ENCODE data around the gene DPP9.

The DPP9 gene

GRCh38 chr19:4695224-4695731 is 28.4 kb downstream of the DPP9 start:
- H3K9ac ChIP-seq (ENCODE audit: low read length in 2 of 2) = no peak overlapping the region
- H3K27ac ChIP-seq (ENCODE audit: low read length) = no peak overlapping the region
- peaks cover 59 to 68% of the 10 kb centered on the region in 2 donors for H3K36me3 ChIP-seq (ENCODE audit: control insufficient read depth in 2 of 2, insufficient read depth in 2 of 2, low read length in 2 of 2)

DNA sequence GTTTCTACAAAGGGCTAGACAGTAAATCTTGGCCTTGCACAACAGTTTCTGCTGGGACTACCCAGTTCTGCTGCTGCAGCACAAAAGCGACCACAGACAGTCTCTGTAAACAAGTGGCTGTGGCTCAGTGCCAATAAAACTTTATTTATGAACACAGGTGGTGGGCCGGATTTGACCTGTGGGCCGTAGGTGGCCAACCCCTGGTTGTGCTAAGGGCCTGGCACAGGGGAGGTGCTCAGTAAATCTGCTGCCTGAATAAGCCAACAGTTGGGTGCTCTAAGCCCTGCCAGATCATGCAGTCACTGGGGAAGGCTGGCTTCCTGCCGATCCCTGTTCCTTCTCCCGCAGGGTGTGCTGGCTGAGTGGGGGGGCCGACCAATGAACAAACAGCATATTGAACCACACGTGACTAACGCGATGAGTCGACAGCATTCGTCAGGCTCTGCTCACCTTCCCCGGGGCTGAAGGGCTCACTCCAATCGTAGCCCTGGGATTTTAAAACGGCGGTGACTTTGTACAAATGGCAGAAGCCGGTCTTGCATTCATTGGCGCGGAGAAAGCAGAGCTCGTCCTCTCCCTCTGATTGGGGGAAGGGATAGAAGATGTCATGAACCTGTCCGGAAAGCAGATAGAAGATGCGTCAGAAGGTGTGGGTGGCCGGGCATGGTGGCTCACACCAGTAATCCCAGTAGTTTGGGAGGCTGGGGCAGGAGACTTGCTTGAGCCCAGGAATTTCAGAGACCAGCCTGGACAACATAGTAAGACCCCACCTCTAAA is 29.2 kb downstream of the DPP9 start:
- Histone ChIP-seq H3K27ac (ENCODE audit: low read length) (no peak overlapping the region), H3K4me3 (ENCODE audit: low read length in 2 of 2) (no peak overlapping the region), H3K9ac (ENCODE audit: low read length in 2 of 2) (no peak overlapping the region), H3K36me3 (ENCODE audit: control insufficient read depth in 2 of 2, insufficient read depth in 2 of 2, low read length in 2 of 2) (peaks cover 66 to 67% of the 10 kb centered on the region in 2 donors), H3K4me1 (ENCODE audit: control insufficient read depth, insufficient read depth, low read length) (no peaks in the 10 kb centered on the region), H3K27me3 (ENCODE audit: control insufficient read depth in 1 of 2, insufficient read depth in 2 of 2, low read length in 2 of 2) (no peaks in the 10 kb centered on the region), H3K9me3 (ENCODE audit: control insufficient read depth in 2 of 2, low read length in 2 of 2) (no peaks in the 10 kb centered on the region)

More at GRCh38 chr19:4695224-4695731, 28.4 kb downstream of the DPP9 start:
- Histone ChIP-seq H3K9me3 (ENCODE audit: control insufficient read depth in 2 of 2, low read length in 2 of 2) (no peaks in the 10 kb centered on the region), H3K4me1 (ENCODE audit: control insufficient read depth, insufficient read depth, low read length) (no peaks in the 10 kb centered on the region), H3K4me3 (ENCODE audit: low read length in 2 of 2) (no peak overlapping the region), H3K27me3 (ENCODE audit: control insufficient read depth in 1 of 2, insufficient read depth in 2 of 2, low read length in 2 of 2) (no peaks in the 10 kb centered on the region)

DNA sequence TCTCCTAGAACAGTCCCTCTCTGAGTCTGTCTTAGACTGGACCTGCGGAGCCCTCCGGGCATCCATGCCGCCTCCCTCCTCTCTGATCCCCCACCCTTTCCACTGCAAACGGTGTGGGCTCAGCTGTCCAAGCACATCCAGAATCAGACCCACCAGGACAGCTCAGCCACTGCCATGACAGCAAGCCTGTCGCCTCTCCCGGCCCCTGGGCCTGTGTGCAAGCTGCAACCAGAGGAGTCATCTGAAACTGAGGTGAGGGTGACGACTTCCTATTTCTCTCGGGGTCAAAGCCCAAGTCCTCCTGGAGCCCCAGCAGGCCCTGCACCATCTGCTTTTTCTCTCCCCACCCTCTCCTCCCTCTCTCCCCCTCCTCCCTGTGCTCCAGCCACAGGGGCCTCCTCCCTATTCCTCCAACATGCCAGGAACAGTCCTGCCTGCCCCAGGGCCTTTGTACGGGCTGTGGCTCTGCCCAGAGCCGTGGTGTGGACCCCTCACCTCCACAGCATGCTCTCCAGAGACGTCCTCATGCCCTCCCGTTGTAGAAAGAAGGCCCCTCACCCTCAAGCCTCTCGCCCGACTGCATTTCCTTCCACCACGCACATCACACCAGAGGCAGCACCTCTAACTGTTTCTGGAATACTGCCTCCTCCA is 30.0 kb downstream of the DPP9 start:
- Histone ChIP-seq H3K36me3 (ENCODE audit: control insufficient read depth in 2 of 2, insufficient read depth in 2 of 2, low read length in 2 of 2) (peaks cover 66 to 67% of the 10 kb centered on the region in 2 donors), H3K9me3 (ENCODE audit: control insufficient read depth in 2 of 2, low read length in 2 of 2) (no peaks in the 10 kb centered on the region), H3K9ac (ENCODE audit: low read length in 2 of 2) (no peak overlapping the region), H3K27me3 (ENCODE audit: control insufficient read depth in 1 of 2, insufficient read depth in 2 of 2, low read length in 2 of 2) (no peaks in the 10 kb centered on the region), H3K27ac (ENCODE audit: low read length) (no peak overlapping the region), H3K4me3 (ENCODE audit: low read length in 2 of 2) (no peak overlapping the region), H3K4me1 (ENCODE audit: control insufficient read depth, insufficient read depth, low read length) (no peaks in the 10 kb centered on the region)

GRCh38 chr19:4693078-4693350 is 30.6 kb downstream of the DPP9 start:
- H3K9ac ChIP-seq (ENCODE audit: low read length in 2 of 2) = no peak overlapping the region
- no peak overlapping the region for H3K4me3 ChIP-seq (ENCODE audit: low read length in 2 of 2)
- peaks cover 60 to 67% of the 10 kb centered on the region in 2 donors for H3K36me3 ChIP-seq (ENCODE audit: control insufficient read depth in 2 of 2, insufficient read depth in 2 of 2, low read length in 2 of 2)
- H3K27me3 ChIP-seq (ENCODE audit: control insufficient read depth in 1 of 2, insufficient read depth in 2 of 2, low read length in 2 of 2) = no peaks in the 10 kb centered on the region
- no peaks in the 10 kb centered on the region for H3K9me3 ChIP-seq (ENCODE audit: control insufficient read depth in 2 of 2, low read length in 2 of 2)
- H3K4me1 ChIP-seq (ENCODE audit: control insufficient read depth, insufficient read depth, low read length) = no peaks in the 10 kb centered on the region
- no peak overlapping the region for H3K27ac ChIP-seq (ENCODE audit: low read length)

DNA sequence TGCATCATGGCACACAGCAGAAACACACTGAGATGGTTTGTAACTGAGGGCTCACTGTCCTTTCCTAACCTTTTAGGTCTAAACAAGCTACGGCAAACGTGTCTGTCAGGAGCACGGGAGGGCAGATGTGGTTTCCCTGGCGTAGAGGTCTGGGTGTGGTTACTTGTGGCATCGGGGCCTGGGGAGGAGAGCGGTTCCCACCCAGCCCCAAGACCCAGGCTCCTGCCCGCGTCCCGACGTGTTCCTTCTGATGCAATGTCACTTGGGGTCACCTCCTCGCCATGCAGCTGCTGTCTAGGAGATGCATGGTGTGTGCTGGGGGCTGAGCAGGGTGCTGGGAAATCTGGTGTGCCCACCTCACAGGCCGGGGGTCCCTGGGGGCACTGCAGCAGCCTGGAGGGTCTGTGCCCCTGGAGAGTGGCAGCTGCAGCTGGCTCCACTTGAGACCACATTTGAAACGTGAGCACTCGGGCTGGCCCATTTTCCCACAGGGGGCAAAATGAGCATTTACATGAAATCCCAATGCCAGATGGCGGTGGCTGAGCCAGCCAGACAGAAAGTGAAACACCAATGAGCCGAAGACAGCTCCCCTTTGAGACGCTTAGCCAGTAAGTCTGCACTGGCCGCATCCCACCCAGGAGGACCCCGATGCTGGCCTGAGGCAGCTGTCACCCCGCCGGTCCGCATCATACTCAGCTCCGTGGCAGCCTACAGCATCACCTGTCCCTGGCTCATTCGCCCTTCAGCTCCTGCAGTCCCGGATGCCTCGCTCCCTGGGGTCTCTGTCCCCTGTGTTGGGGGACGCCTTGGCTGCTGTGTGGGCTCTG is 31.2 kb downstream of the DPP9 start:
- Histone ChIP-seq H3K4me3 (ENCODE audit: low read length in 2 of 2) (no peak overlapping the region), H3K4me1 (ENCODE audit: control insufficient read depth, insufficient read depth, low read length) (no peaks in the 10 kb centered on the region), H3K27ac (ENCODE audit: low read length) (no peak overlapping the region), H3K9ac (ENCODE audit: low read length in 2 of 2) (no peak overlapping the region), H3K9me3 (ENCODE audit: control insufficient read depth in 2 of 2, low read length in 2 of 2) (no peaks in the 10 kb centered on the region), H3K36me3 (ENCODE audit: control insufficient read depth in 2 of 2, insufficient read depth in 2 of 2, low read length in 2 of 2) (peaks cover 59 to 63% of the 10 kb centered on the region in 2 donors), H3K27me3 (ENCODE audit: control insufficient read depth in 1 of 2, insufficient read depth in 2 of 2, low read length in 2 of 2) (no peaks in the 10 kb centered on the region)

DNA sequence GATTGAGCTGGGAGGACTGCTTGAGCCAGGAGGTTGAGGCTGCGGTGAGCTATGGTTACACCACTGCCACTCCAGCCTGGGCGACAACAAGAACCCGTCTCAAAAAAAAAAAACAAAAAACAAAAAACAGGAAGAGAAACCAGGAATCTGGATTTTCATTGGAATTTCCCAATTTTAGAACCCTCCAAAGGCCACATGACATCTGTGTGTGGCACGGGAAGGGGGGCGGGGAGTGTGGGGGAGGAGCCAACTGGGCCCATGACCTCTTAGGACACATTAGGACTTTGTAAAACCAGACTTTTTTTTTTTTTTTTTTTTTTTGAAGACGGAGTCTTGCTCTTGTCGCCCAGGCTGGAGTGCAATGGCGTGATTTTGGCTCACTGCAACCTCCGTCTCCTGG is 32.3 kb downstream of the DPP9 start:
- H3K9ac ChIP-seq (ENCODE audit: low read length in 2 of 2) = no peak overlapping the region
- no peaks in the 10 kb centered on the region for H3K27me3 ChIP-seq (ENCODE audit: control insufficient read depth in 1 of 2, insufficient read depth in 2 of 2, low read length in 2 of 2)
- H3K27ac ChIP-seq (ENCODE audit: low read length) = no peak overlapping the region
- H3K9me3 ChIP-seq (ENCODE audit: control insufficient read depth in 2 of 2, low read length in 2 of 2) = no peaks in the 10 kb centered on the region
- peaks cover 58 to 60% of the 10 kb centered on the region in 2 donors for H3K36me3 ChIP-seq (ENCODE audit: control insufficient read depth in 2 of 2, insufficient read depth in 2 of 2, low read length in 2 of 2)
- no peaks in the 10 kb centered on the region for H3K4me1 ChIP-seq (ENCODE audit: control insufficient read depth, insufficient read depth, low read length)
- no peak overlapping the region for H3K4me3 ChIP-seq (ENCODE audit: low read length in 2 of 2)

- H3K9ac ChIP-seq (ENCODE audit: low read length in 2 of 2) = no peak overlapping the region
- H3K27ac ChIP-seq (ENCODE audit: low read length) = no peak overlapping the region
- H3K27me3 ChIP-seq (ENCODE audit: control insufficient read depth in 1 of 2, insufficient read depth in 2 of 2, low read length in 2 of 2) = no peaks in the 10 kb centered on the region
- peaks cover 55 to 57% of the 10 kb centered on the region in 2 donors for H3K36me3 ChIP-seq (ENCODE audit: control insufficient read depth in 2 of 2, insufficient read depth in 2 of 2, low read length in 2 of 2)
- H3K4me3 ChIP-seq (ENCODE audit: low read length in 2 of 2) = no peak overlapping the region
- H3K9me3 ChIP-seq (ENCODE audit: control insufficient read depth in 2 of 2, low read length in 2 of 2) = no peaks in the 10 kb centered on the region
- H3K4me1 ChIP-seq (ENCODE audit: control insufficient read depth, insufficient read depth, low read length) = no peaks in the 10 kb centered on the region
These were observed 33.3 kb downstream of the DPP9 start for GRCh38 chr19:4690361-4690760.

GRCh38 chr19:4689403-4689802 is 34.2 kb downstream of the DPP9 start:
- H3K27me3 ChIP-seq (ENCODE audit: control insufficient read depth in 1 of 2, insufficient read depth in 2 of 2, low read length in 2 of 2) = no peaks in the 10 kb centered on the region
- H3K27ac ChIP-seq (ENCODE audit: low read length) = no peak overlapping the region
- H3K9ac ChIP-seq (ENCODE audit: low read length in 2 of 2) = no peak overlapping the region
- peaks cover 51 to 52% of the 10 kb centered on the region in 2 donors for H3K36me3 ChIP-seq (ENCODE audit: control insufficient read depth in 2 of 2, insufficient read depth in 2 of 2, low read length in 2 of 2)
- no peak overlapping the region for H3K4me3 ChIP-seq (ENCODE audit: low read length in 2 of 2)
- no peaks in the 10 kb centered on the region for H3K9me3 ChIP-seq (ENCODE audit: control insufficient read depth in 2 of 2, low read length in 2 of 2)
- H3K4me1 ChIP-seq (ENCODE audit: control insufficient read depth, insufficient read depth, low read length) = no peaks in the 10 kb centered on the region

DNA sequence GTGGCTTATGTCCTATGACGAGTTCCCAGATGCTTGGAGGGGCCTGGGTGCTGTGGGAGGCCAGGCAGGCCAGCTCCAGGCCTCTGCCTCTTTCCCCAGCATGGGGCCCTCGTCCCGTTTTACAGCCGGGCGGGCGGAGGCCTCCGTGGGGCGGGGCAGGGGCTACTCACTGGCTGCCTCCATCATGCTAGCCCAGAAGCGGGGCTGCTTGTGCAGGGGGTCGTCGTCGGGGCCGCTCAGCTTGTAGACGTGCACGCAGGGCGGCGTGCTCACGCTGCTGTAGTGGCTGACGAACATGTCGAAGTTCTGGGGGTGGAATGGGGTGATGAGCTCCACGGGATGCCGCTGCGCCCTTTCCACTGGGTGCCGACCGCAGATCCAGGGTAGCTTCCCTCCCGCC is 35.1 kb downstream of the DPP9 start:
- no peak overlapping the region for H3K4me3 ChIP-seq (ENCODE audit: low read length in 2 of 2)
- peaks cover 46 to 53% of the 10 kb centered on the region in 2 donors for H3K36me3 ChIP-seq (ENCODE audit: control insufficient read depth in 2 of 2, insufficient read depth in 2 of 2, low read length in 2 of 2)
- H3K9ac ChIP-seq (ENCODE audit: low read length in 2 of 2) = no peak overlapping the region
- no peak overlapping the region for H3K27ac ChIP-seq (ENCODE audit: low read length)
- no peaks in the 10 kb centered on the region for H3K9me3 ChIP-seq (ENCODE audit: control insufficient read depth in 2 of 2, low read length in 2 of 2)
- no peaks in the 10 kb centered on the region for H3K27me3 ChIP-seq (ENCODE audit: control insufficient read depth in 1 of 2, insufficient read depth in 2 of 2, low read length in 2 of 2)
- no peaks in the 10 kb centered on the region for H3K4me1 ChIP-seq (ENCODE audit: control insufficient read depth, insufficient read depth, low read length)

DNA sequence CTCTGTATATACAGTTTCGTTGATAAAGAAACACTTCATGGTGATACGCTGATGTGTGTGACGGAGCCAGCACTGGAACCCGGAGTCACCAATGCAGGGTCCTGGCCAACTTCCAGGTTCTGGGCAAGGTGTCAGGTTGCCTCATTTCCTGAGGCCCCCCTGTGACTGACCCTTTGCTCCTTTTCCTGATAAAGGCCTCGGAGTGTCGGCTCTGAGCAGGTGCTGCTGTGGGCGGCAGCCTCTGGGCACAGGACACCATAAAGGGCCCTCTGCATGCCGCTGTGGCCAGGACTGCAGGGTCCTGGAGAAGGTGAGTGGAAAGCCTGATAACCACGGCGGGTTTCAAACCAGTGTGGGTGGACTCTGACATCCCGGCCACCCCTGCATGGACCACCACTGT is 36.2 kb downstream of the DPP9 start:
- Histone ChIP-seq H3K4me1 (ENCODE audit: control insufficient read depth, insufficient read depth, low read length) (no peaks in the 10 kb centered on the region), H3K36me3 (ENCODE audit: control insufficient read depth in 2 of 2, insufficient read depth in 2 of 2, low read length in 2 of 2) (peaks cover 37 to 47% of the 10 kb centered on the region in 2 donors), H3K9ac (ENCODE audit: low read length in 2 of 2) (no peak overlapping the region), H3K27ac (ENCODE audit: low read length) (no peak overlapping the region), H3K4me3 (ENCODE audit: low read length in 2 of 2) (no peak overlapping the region), H3K27me3 (ENCODE audit: control insufficient read depth in 1 of 2, insufficient read depth in 2 of 2, low read length in 2 of 2) (no peaks in the 10 kb centered on the region), H3K9me3 (ENCODE audit: control insufficient read depth in 2 of 2, low read length in 2 of 2) (no peaks in the 10 kb centered on the region)

All from stomach smooth muscle (tissue), 2 donors.